Effector memory CD8-positive, alpha-beta T cell (primary cell): ENCODE results near the gene ST8SIA6.
"Not testable (repeated sequence)": the region's sequence is repeated elsewhere in the genome, so short reads cannot be mapped to it uniquely, and the experiment has no call there.

Experiments used
- ATAC-seq: fragments of 150-1000 bp; cut with Tn5 transposase; replicated peaks from 2 replicates; pipeline ENCODE4 v1.10.0; 2021; ENCODE audit warnings: mild to moderate bottlenecking, moderate library complexity
- DNase-seq, 3 experiments: peaks; one replicate each; pipeline ENCODE4 v3.0.0; 2021
- H3K27ac Mint-ChIP-seq, 2 donors: one replicate each; pipeline ENCODE4 v1.8.0; 2022; ENCODE audit warnings: mild to moderate bottlenecking in 2 of 2, mixed read lengths in 2 of 2, moderate library complexity in 2 of 2
- H3K27me3 Mint-ChIP-seq, 2 donors: one replicate each; pipeline ENCODE4 v1.8.0; 2022; ENCODE audit warnings: mixed read lengths in 2 of 2
- H3K36me3 Mint-ChIP-seq: one replicate; pipeline ENCODE4 v1.8.0; 2022; ENCODE audit warnings: mild to moderate bottlenecking, moderate library complexity, mixed read lengths; ENCODE audit not compliant: insufficient read depth
- H3K4me1 Mint-ChIP-seq, 2 donors: one replicate each; pipeline ENCODE4 v1.8.0; 2022; ENCODE audit warnings: low read depth in 2 of 2, mixed read lengths in 2 of 2
- H3K4me3 Mint-ChIP-seq, 2 donors: one replicate each; pipeline ENCODE4 v1.8.0; 2022; ENCODE audit warnings: mild to moderate bottlenecking in 2 of 2, mixed read lengths in 2 of 2, moderate library complexity in 2 of 2
- H3K9me3 Mint-ChIP-seq, 2 donors: one replicate each; pipeline ENCODE4 v1.8.0; 2022; ENCODE audit warnings: mixed read lengths in 2 of 2
- total RNA-seq, 9 experiments: gene quantifications; one replicate each; lab custom pipeline; 2026; lab: John Stamatoyannopoulos, UW

Gene ST8SIA6, protein sequence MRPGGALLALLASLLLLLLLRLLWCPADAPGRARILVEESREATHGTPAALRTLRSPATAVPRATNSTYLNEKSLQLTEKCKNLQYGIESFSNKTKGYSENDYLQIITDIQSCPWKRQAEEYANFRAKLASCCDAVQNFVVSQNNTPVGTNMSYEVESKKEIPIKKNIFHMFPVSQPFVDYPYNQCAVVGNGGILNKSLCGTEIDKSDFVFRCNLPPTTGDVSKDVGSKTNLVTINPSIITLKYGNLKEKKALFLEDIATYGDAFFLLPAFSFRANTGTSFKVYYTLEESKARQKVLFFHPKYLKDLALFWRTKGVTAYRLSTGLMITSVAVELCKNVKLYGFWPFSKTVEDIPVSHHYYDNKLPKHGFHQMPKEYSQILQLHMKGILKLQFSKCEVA
- total RNA-seq: 0.49 to 12.9 (median 2.1) reads per million in 9 experiments

DNA sequence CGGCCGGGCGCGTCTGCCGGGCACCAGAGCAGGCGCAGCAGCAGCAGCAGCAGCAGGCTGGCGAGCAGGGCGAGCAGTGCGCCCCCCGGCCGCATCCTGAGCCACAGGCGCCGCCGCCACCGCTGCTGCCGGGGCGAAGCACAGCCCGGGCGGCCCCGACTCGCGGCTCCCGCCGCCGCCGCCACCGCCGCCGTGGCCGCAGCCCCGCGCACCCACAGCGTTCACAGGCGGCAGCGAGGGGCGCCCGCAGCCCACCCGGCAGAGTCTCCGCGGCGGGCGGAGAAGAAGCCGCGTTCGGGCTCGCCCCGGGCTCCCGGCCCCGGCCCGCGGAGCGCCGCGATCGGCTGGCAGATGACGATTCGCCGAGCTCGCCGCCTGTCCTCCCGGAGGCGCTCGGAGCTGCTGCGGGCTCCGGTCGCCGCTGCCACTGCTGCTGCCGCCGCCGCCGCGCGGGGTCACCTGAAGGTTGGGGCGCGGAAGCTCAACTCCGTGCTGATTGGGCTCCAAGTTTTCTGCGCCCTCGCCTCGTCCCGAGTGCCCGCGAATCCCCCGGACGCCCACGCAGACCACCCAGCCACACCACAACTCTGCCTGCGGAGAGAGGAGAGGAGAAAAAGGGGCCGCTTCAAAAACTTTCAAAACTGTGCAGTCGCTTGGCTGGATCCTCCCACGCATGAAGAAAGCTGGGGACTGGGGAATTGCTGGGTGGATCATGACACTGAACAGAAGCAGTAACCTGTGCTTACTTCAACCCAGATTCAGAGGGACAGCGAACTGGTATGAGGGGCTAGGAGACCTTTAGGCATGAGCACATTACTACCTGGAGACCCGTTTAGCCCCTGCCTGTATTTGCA is at the start of gene ST8SIA6:
Gene ST8SIA6 (minus strand): TSS at position 435 of the 854 bp plus-strand sequence. CDS start 340 bp downstream, at position 95.
- peak; percentile 39 to 56 (median 52) for DNase-seq
- peak within 1 kb of the TSS; percentile 90 to 98 for H3K27ac Mint-ChIP-seq
- ATAC-seq: peak; percentile 72
- peaks cover 2 to 20% of the 10 kb centered on the region in 2 donors for H3K4me1 Mint-ChIP-seq
- peaks cover 0 to 3% of the 10 kb centered on the region in 2 donors for H3K9me3 Mint-ChIP-seq
- peak within 1 kb of the TSS; percentile 87 to 91 for H3K4me3 Mint-ChIP-seq
- H3K27me3 Mint-ChIP-seq: peaks cover 0 to 14% of the 10 kb centered on the region in 2 donors
- peaks cover 15% of the 10 kb centered on the region for H3K36me3 Mint-ChIP-seq

DNA sequence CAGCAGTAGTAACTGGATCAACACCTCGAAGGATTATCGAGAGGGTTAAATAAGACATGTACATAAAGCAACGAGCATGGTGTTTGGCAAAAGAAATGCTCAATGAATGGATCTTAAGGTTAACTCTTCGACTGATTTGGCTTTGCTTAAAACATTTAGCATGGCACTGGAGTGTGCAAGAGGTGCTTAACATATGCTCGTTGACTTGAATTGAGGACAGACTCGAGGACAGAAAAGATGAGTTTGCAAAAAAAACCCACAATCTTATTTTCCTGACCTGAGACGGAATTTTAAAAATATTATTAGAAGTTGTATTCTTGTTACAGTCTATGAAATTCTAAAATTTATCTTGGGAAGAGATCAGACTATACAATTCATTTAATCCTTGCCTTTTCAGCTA is 49.4 kb upstream of the ST8SIA6 start:
- H3K4me1 Mint-ChIP-seq: peaks cover 24 to 61% of the 10 kb centered on the region in 2 donors
- no peak for ATAC-seq
- peaks cover 3% of the 10 kb centered on the region for H3K36me3 Mint-ChIP-seq
- no peak overlapping the region for H3K27ac Mint-ChIP-seq
- no peak for DNase-seq
- H3K9me3 Mint-ChIP-seq: peaks cover 3 to 10% of the 10 kb centered on the region in 2 donors
- H3K4me3 Mint-ChIP-seq: no peak overlapping the region
- no peaks in the 10 kb centered on the region for H3K27me3 Mint-ChIP-seq

DNA sequence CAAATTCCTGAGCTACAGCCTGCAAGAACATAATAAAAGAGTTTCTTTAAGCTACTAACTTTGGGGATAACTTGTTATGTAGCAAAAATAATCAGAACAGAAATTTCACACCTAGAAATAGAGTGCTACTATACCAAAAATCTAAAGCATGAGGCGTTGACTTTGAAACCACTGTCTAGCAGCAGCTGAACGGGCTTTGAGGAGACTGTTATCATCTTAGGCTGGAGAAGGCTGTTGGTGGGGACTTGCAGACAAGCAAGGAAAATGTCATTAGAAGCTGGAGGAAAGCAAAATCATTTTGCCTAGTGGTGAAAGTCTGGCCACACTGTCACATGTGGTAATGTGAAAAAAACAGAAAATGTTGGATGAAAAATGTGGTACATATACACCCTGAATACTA is 48.4 kb upstream of the ST8SIA6 start:
- no peaks in the 10 kb centered on the region for H3K27me3 Mint-ChIP-seq
- peaks cover 0 to 4% of the 10 kb centered on the region in 2 donors for H3K9me3 Mint-ChIP-seq
- peak overlapping the region in 1 of 2 donors; percentile 31 for H3K4me3 Mint-ChIP-seq
- H3K27ac Mint-ChIP-seq: peak overlapping the region in 1 of 2 donors; percentile 79
- peaks cover 3% of the 10 kb centered on the region for H3K36me3 Mint-ChIP-seq
- peaks cover 18 to 52% of the 10 kb centered on the region in 2 donors for H3K4me1 Mint-ChIP-seq
- no peak for DNase-seq
- ATAC-seq: peak; percentile 47

DNA sequence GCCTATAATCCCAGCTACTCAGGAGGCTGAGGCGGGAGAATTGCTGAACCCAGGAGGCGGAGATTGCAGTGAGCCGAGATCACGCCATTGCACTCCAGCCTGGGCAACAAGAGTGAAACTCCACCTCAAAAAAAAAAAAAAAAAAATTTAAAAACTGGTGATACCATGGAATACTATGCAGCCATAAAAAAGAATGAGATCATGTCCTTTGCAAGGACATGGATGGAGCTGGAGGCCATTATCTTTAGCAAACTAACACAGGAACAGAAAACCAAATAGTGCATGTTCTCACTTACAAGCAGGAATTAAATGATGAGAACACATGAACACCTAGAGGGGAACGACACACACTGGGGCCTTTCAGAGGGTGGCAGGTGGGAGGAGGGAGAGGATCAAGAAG is 44.6 kb upstream of the ST8SIA6 start:
- not testable (repeated sequence) for H3K9me3 Mint-ChIP-seq, H3K36me3 Mint-ChIP-seq, ATAC-seq, H3K27me3 Mint-ChIP-seq, H3K27ac Mint-ChIP-seq, H3K4me3 Mint-ChIP-seq, DNase-seq
- H3K4me1 Mint-ChIP-seq: peaks cover 5 to 16% of the 10 kb centered on the region in 2 donors

DNA sequence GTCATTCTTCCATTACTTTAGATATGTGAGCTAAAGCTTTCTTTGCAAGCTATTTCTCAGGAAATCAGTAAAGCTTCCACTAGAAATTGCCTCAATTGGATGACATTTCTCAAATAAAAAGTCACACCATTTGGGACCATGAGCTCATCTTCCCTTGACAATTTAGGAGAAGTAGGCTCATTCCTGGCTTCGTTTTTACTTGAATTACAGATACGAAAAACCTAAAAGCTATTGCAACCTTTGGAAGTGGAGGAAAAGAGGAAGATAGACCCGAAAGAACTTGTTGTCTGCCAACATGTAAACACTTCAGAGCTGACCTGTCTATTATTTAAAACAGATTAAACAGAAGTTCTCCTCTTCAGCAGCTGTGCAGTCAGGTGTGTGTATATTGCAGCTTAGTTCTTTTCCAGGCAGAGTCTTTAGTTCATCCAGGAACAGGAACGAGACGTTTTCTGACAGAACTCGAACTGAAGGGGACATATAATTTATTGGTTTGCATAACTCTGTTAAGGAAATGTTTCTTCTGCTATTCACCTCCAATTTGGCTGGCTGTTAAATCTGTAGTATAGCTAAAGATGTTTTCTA is 43.1 kb upstream of the ST8SIA6 start:
- Mint-ChIP-seq H3K4me1 (peaks cover under 1 to 4% of the 10 kb centered on the region in 2 donors), H3K27ac (no peak overlapping the region), H3K4me3 (no peak overlapping the region), H3K9me3 (no peaks in the 10 kb centered on the region), H3K27me3 (no peaks in the 10 kb centered on the region), H3K36me3 (no peaks in the 10 kb centered on the region)
- ATAC-seq (no peak), DNase-seq (no peak)

DNA sequence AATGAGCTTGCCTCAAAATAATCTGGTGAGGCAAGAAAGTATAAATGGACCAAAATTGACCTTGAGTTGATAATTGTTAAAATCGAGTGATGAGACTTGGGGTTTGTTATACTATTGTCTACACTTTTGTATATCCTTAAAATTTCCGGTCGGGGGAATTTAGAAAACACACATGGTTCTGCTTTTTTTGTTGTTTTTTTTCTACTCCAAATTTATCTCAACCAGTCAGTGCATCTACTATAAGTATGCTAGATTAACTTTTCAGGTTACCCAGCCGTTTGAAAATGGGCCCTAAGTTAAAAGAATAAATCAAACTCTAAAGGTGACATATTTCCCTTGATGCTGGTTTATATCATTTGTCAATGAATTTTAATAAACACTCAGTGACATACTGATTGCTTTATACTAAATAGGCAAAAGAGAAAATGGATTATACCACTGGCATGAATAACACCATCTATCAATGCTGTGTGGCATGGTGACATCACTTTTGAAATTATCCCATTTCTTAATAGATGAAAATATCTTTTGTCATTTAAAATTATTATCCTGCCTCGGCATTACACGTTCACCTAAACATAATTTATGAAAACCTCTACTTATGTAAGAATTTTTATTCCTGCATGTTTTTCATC is 40.3 kb upstream of the ST8SIA6 start:
- no peak overlapping the region for H3K4me3 Mint-ChIP-seq
- no peak for ATAC-seq
- no peaks in the 10 kb centered on the region for H3K4me1 Mint-ChIP-seq
- H3K9me3 Mint-ChIP-seq: no peaks in the 10 kb centered on the region
- H3K27ac Mint-ChIP-seq: no peak overlapping the region
- DNase-seq: no peak
- no peaks in the 10 kb centered on the region for H3K27me3 Mint-ChIP-seq
- H3K36me3 Mint-ChIP-seq: peaks cover 3% of the 10 kb centered on the region

DNA sequence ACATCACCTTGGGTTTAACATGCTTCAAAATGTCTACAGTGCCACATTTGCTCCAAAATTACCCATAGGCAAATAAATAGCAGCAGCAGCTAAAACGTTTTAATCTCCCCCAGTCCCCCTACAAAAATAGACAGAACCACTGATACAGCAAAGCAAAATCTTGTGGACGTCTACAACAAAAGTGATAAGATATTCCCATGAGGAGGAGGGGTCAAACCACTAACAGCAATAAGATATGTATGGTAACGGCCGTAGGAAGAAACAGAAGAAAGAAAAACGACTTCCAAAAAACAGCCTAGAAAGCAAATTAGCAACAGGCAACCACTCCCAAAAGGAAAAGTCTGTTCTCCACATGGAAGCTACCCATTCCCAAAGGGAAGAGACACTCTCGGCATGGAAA is 34.5 kb upstream of the ST8SIA6 start:
- DNase-seq: no peak
- Mint-ChIP-seq H3K27ac (no peak overlapping the region), H3K9me3 (no peaks in the 10 kb centered on the region), H3K4me1 (no peaks in the 10 kb centered on the region), H3K27me3 (no peaks in the 10 kb centered on the region), H3K36me3 (peaks cover 3% of the 10 kb centered on the region), H3K4me3 (no peak overlapping the region)
- no peak for ATAC-seq

DNA sequence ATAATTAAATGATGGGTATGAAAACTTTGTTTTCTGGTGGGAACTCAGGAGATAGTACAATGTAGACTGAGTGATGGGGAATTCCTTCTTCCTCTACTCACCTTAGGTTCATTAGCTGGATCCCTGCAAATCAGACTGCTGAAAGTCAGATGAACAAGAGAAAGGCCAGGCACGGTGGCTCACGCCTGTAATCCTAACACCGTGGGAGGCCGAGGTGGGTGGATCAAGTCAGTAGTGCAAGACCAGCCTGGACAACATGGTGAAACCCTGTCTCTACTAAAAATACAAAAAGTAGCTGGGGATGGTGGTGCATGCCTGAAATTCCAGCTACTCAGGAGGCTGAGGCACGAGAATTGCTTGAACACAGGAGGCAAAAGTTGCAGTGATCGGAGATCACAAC is 28.7 kb upstream of the ST8SIA6 start:
- ATAC-seq (no peak), DNase-seq (no peak)
- H3K4me3 Mint-ChIP-seq: no peak overlapping the region
- H3K4me1 Mint-ChIP-seq: no peaks in the 10 kb centered on the region
- no peak overlapping the region for H3K27ac Mint-ChIP-seq
- H3K9me3 Mint-ChIP-seq: no peaks in the 10 kb centered on the region
- peaks cover 11 to 30% of the 10 kb centered on the region in 2 donors for H3K27me3 Mint-ChIP-seq
- H3K36me3 Mint-ChIP-seq: no peaks in the 10 kb centered on the region

DNA sequence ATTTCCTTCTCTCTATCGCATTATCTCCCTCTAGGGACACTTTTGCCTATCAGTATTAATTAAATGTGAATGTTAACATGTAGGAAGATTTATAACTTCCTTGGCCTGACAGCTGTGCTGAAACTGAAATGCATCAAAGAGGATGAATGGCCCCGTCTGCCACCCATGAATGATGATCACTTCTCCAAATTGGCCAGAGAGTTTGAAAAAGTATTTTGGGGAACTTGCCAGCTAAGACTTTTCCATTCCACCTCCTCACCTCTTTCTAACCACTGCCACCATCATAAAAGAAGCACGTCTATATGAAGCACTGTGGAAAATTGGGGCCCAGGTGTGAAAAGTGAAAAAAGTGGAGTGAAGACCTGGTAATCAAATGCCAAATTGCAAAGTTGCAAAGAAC is 25.4 kb upstream of the ST8SIA6 start:
- Mint-ChIP-seq H3K4me3 (no peak overlapping the region), H3K27me3 (peaks cover 12 to 55% of the 10 kb centered on the region in 2 donors), H3K27ac (no peak overlapping the region), H3K4me1 (no peaks in the 10 kb centered on the region), H3K9me3 (no peaks in the 10 kb centered on the region), H3K36me3 (no peaks in the 10 kb centered on the region)
- ATAC-seq (no peak), DNase-seq (no peak)

DNA sequence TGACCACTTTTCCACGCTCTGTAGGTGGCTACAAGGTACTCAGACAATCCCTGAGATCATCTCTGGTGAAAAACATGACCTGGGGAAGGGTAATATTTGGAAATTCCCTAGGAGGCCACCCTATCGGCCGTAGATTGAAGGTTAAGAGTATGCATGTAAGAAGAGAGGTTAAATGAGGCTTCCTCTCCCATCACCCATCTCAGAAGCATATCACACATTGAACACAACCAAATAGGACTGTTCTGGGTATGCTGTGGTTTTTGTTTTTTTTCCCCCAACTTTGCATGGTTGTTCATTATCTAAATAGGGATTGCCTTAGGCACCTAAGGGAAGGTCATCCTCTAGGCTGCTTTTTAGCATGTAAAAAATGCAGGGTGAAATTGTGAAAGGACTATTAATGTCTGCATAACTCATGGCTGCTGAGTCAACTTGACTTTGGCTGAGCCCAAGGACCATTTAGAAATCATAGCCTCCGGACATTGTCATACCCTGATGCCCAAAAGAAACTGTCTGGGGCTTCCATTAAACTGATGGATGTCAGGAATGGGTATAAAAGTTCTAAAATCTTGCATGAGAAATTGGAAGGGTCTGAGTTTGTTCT is 24.7 kb upstream of the ST8SIA6 start:
- Mint-ChIP-seq H3K27me3 (peaks cover 12 to 59% of the 10 kb centered on the region in 2 donors), H3K27ac (no peak overlapping the region), H3K36me3 (no peaks in the 10 kb centered on the region), H3K9me3 (no peaks in the 10 kb centered on the region), H3K4me1 (no peaks in the 10 kb centered on the region), H3K4me3 (no peak overlapping the region)
- ATAC-seq (no peak), DNase-seq (no peak)

DNA sequence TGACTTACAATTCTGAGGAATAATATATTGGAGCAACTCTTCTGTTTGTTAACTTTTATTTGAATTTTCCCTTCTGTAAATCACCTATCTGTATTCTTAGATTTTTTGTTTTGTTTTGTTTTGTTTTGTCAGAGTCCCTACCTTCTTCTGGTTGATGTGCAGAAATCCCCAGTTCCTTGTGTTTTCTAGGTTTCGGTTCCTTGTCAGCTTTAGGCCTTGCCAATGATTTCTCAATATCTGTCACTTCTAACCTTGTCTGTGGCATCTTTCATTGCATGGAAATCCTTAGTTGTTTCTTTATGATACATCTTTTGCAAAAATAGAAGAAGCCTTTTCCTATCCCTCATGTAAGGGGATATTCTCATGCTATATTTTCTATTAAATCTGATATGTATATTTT is 21.7 kb upstream of the ST8SIA6 start:
- no peak for ATAC-seq
- H3K27ac Mint-ChIP-seq: no peak overlapping the region
- H3K36me3 Mint-ChIP-seq: no peaks in the 10 kb centered on the region

DNA sequence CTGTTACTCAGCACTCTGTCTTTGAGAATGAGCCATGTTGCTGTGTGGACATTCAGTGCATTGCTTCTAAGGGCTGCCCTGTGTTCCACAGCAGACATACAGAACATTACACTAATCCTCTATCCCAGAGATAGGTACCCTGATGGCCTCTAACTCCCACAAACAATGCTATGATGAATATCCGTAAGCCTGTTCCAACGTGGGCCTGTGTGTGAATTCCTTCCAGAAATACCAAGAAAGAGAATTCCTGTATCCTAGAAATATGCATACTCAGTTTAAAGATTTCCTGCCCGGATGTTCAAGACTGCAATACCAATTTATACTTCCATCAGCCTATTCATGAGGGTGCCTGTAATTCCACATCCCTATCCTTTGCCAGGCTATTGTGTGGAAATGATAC is 21.3 kb upstream of the ST8SIA6 start:
- Mint-ChIP-seq H3K36me3 (no peaks in the 10 kb centered on the region), H3K4me3 (no peak overlapping the region), H3K9me3 (no peaks in the 10 kb centered on the region), H3K27ac (no peak overlapping the region), H3K4me1 (peaks cover 0 to 2% of the 10 kb centered on the region in 2 donors), H3K27me3 (peaks cover 8 to 52% of the 10 kb centered on the region in 2 donors)
- DNase-seq (no peak), ATAC-seq (no peak)

More for the DNA sequence above, 21.7 kb upstream of the ST8SIA6 start:
- Mint-ChIP-seq H3K9me3 (no peaks in the 10 kb centered on the region), H3K27me3 (peaks cover 12 to 54% of the 10 kb centered on the region in 2 donors), H3K4me1 (peaks cover 0 to 2% of the 10 kb centered on the region in 2 donors), H3K4me3 (no peak overlapping the region)
- no peak for DNase-seq
